D721Med (cell line): ENCODE measurements around the gene MSI2.

Experiments used
- DNase-seq: peaks from one replicate; pipeline ENCODE4 v3.0.0; 2011; ENCODE audit warnings: low spot score; ENCODE audit not compliant: insufficient read length
- FAIRE-seq: peaks from 2 replicates; lab custom pipeline; 2011; peaks lifted over from hg19 to GRCh38; lab: Jason Lieb, UNC
- TF ChIP-seq, protein P1 (sequence below): IDR thresholded peaks from 2 replicates; pipeline ENCODE4 v1.5.1; 2012; ENCODE audit warnings: mild to moderate bottlenecking, control low read depth; ENCODE audit not compliant: insufficient read depth; ENCODE audit errors: missing control alignments

Gene MSI2

DNA sequence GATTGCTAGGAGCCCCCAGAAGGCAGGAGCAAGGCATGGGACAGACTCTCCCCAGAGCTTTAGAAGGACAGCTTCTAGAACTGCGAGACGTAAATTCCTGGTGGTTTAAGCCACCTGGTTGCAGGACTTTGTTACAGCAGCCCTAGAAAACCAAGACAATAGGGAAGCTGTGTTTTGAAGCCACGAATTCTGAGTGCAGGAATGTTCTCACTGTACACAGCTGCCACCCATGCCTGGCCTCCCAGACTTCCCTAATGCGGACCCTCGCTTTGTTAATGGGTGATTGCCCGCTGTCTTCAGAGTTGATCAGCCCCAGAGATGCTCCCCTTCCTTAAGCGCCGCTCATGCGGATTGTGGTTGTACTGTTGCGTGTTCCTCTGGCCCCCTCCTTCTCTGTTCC is 177.1 kb downstream of the MSI2 start:
- FAIRE-seq (no peak), DNase-seq (no peak)
- TF ChIP-seq, protein P1, sequence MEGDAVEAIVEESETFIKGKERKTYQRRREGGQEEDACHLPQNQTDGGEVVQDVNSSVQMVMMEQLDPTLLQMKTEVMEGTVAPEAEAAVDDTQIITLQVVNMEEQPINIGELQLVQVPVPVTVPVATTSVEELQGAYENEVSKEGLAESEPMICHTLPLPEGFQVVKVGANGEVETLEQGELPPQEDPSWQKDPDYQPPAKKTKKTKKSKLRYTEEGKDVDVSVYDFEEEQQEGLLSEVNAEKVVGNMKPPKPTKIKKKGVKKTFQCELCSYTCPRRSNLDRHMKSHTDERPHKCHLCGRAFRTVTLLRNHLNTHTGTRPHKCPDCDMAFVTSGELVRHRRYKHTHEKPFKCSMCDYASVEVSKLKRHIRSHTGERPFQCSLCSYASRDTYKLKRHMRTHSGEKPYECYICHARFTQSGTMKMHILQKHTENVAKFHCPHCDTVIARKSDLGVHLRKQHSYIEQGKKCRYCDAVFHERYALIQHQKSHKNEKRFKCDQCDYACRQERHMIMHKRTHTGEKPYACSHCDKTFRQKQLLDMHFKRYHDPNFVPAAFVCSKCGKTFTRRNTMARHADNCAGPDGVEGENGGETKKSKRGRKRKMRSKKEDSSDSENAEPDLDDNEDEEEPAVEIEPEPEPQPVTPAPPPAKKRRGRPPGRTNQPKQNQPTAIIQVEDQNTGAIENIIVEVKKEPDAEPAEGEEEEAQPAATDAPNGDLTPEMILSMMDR = no peak

- TF ChIP-seq, protein P1 = no peak
- FAIRE-seq (no peak), DNase-seq (no peak)
Observed at GRCh38 chr17:57434361-57434760, 178.0 kb downstream of the MSI2 start.

DNA sequence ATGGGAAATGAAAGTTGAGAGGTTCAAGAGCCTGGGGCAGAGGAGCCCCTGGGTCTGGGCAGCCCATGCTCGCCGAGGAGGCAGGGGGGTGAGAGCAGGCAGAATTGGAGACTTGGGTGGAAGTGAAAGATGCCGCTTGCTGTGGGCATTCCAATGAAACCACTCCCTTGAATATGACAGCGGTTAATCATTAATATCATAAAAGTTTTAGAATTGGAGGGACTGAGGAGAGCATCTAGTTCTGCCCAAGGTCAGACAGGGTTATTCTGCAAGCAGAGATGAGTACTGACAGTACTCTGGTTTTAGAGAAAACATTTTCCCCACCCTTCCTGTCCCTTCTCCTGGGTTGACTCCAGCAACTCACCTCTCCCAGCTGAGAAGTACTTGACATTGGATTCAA is 180.2 kb downstream of the MSI2 start:
- TF ChIP-seq, protein P1 = no peak
- no peak for FAIRE-seq

GRCh38 chr17:57438066-57438731 is 181.9 kb downstream of the MSI2 start:
- TF ChIP-seq, protein P1 = no peak
- DNase-seq (no peak), FAIRE-seq (no peak)

More for the DNA sequence above, 180.2 kb downstream of the MSI2 start:
- no peak for DNase-seq

DNA sequence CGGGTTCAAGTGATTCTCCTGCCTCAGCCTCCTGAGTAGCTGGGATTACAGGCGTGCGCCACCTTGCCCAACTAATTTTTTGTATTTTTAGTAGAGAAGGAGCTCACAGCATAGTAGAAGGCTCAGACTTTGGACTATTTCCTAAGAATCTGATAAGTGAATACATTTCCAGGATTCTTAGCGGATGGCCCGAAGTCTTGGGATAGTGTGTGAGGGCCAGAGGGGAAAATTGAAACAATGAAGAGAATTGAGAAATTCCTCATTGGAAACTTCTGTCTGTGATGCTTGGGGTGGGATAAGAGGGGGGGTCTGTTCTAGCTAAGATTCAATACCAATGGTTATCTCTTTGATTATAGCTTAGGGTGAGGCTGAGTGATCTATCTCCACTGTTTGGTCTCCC is 183.3 kb downstream of the MSI2 start:
- no peak for FAIRE-seq
- TF ChIP-seq, protein P1 = no peak
- no peak for DNase-seq

DNA sequence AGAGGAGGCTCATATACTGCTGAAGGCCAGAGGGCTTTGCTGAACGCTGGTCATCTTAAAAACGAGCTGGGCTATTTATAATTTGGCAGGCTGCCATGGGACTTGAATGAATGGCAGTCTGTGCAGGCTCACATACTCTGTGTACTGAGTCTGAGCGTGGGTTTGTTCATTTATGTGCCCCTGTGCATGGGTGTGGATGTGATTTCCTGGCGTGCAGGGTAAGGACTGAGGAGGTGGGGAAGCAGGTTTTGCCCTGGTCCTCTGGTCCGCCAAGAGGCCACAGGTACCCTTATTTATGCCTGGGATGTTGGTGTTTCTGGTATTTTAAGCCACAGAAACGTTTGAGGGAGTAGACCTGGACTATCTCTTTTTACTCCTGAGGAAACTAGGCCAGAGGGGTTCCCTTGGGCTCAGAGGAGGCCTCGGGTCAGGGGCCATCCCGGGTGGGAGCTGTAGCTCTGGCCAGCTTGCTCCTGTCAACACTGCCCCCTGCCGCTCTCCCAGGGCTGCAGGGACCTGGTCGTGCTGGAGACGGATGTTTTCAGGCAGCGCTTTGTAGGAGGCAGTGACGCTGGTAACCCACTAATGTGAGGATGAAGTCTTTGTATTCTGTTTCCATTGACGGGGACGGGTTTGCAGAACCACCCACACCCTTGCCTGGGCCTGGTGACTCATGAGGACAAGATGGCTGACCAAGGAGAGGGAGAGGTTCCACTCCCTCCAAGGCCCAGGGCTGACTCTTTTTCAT is 184.4 kb downstream of the MSI2 start:
- no peak for FAIRE-seq
- TF ChIP-seq, protein P1 = peak; percentile 3
- no peak for DNase-seq

DNA sequence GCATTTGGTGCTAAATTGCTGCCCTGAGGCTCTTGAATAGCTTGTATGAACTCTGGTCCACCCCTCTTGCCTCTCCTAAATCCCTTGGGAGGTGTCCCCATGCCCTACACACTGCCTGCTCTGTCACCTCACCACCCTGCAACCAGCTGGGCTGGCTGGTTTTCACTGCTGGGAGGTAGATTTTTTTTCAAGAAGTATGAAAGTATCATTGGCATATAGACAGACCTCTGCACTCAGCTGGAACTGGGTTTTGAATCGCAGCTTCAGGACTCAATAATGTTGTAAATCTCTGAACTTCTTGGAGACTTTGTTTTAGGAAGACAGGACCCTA is 184.9 kb downstream of the MSI2 start:
- TF ChIP-seq, protein P1 = no peak
- no peak for FAIRE-seq
- no peak for DNase-seq
